Measurements from ENCODE around the gene SP1. TPM values are rescaled to one million over a fixed set of nuclear protein-coding genes. Genes with fewer than 3 reads are reported as not detected.

The SP1 gene
- total and polyA plus RNA-seq, 9 of the 15 experiments (the other 6 are each of a cell fraction or from before 2014, with no cell fraction given) = 8.0 to 65.5 (median 41.6) TPM

GRCh38 chr12:53452159-53453077 is 72.4 kb downstream of the SP1 start (continued):
- TF ChIP-seq E2F1 (CRISPR knock-in tag; IDR thresholded peaks at IDR 0.05) (no peak), ZBTB43 (CRISPR knock-in tag; IDR thresholded peaks at IDR 0.05) (no peak), USF2 (CRISPR knock-in tag; IDR thresholded peaks at IDR 0.05) (no peak), ZNF134 (CRISPR knock-in tag; conservative IDR thresholded peaks at IDR 0.05) (no peak), CLOCK (CRISPR knock-in tag; IDR thresholded peaks at IDR 0.05; ENCODE audit: borderline replicate concordance) (no peak), BRD4 (IDR thresholded peaks at IDR 0.05) (peak; percentile 95; the same call in 1 of the 2 replicates), ARID2 (IDR thresholded peaks at IDR 0.05) (no peak), FOXP4 (CRISPR knock-in tag; IDR thresholded peaks at IDR 0.05; ENCODE audit: borderline replicate concordance) (peak; percentile 91; the same call in 1 of the 2 replicates), ZNF431 (CRISPR knock-in tag; IDR thresholded peaks at IDR 0.05) (peak; percentile 73; the same call in 1 of the 2 replicates), CUX1 (CRISPR knock-in tag; IDR thresholded peaks at IDR 0.05) (no peak), TFAM (CRISPR knock-in tag; conservative IDR thresholded peaks at IDR 0.05) (no peak)
